ENCODE results near the gene GALNT17. TPM values are rescaled to one million over a fixed set of nuclear protein-coding genes. Genes with fewer than 3 reads are reported as not detected.

GALNT17 gene
- total and polyA plus RNA-seq, 5 experiments from 2014 or later = not detected

GRCh38 chr7:71372991-71373390, 241.0 kb downstream of the GALNT17 start:
- no peaks in the 10 kb centered on the region for H3K27me3 Mint-ChIP-seq
- H3K4me3 Mint-ChIP-seq = no peak overlapping the region
- no peak for ATAC-seq
- no peak overlapping the region for H3K27ac Mint-ChIP-seq
- no peak for DNase-seq
- H3K4me1 Mint-ChIP-seq = no peaks in the 10 kb centered on the region
- H3K36me3 Mint-ChIP-seq = peaks cover 0 to 14% (median 0%) of the 10 kb centered on the region in 3 donors
- POLR2A ChIA-PET = no interaction called here
- H3K9me3 Mint-ChIP-seq = peaks cover 9 to 35% (median 24%) of the 10 kb centered on the region in 9 donors

- POLR2A ChIA-PET = no interaction called here
- Mint-ChIP-seq H3K27me3 (no peaks in the 10 kb centered on the region), H3K9me3 (peaks cover 8 to 52% (median 35%) of the 10 kb centered on the region in 9 donors), H3K27ac (no peak overlapping the region), H3K36me3 (peaks cover 0 to 33% (median 0%) of the 10 kb centered on the region in 3 donors), H3K4me1 (no peaks in the 10 kb centered on the region), H3K4me3 (no peak overlapping the region)
- no peak for ATAC-seq
- no peak for DNase-seq
These were observed 245.1 kb downstream of the GALNT17 start for GRCh38 chr7:71377062-71377461.

GRCh38 chr7:71377469-71377868, 245.5 kb downstream of the GALNT17 start:
- H3K9me3 Mint-ChIP-seq = peaks cover 8 to 52% (median 35%) of the 10 kb centered on the region in 9 donors
- no peaks in the 10 kb centered on the region for H3K4me1 Mint-ChIP-seq
- POLR2A ChIA-PET = no interaction called here
- H3K27me3 Mint-ChIP-seq = no peaks in the 10 kb centered on the region
- ATAC-seq (no peak), DNase-seq (no peak)
- H3K27ac Mint-ChIP-seq = no peak overlapping the region
- no peak overlapping the region for H3K4me3 Mint-ChIP-seq
- peaks cover 0 to 33% (median 0%) of the 10 kb centered on the region in 3 donors for H3K36me3 Mint-ChIP-seq

GRCh38 chr7:71384094-71384493, 252.2 kb downstream of the GALNT17 start:
- peaks cover 0 to 11% (median 0%) of the 10 kb centered on the region in 3 donors for H3K36me3 Mint-ChIP-seq
- POLR2A ChIA-PET = no interaction called here
- ATAC-seq (no peak), DNase-seq (no peak)
- no peaks in the 10 kb centered on the region for H3K4me1 Mint-ChIP-seq
- H3K27me3 Mint-ChIP-seq = no peaks in the 10 kb centered on the region
- no peak overlapping the region for H3K4me3 Mint-ChIP-seq
- peaks cover 3 to 32% (median 19%) of the 10 kb centered on the region in 9 donors for H3K9me3 Mint-ChIP-seq
- H3K27ac Mint-ChIP-seq = no peak overlapping the region

GRCh38 chr7:71385330-71385729, 253.4 kb downstream of the GALNT17 start:
- POLR2A ChIA-PET = no interaction called here
- peaks cover 0 to 4% (median 0%) of the 10 kb centered on the region in 3 donors for H3K36me3 Mint-ChIP-seq
- no peak for DNase-seq
- no peaks in the 10 kb centered on the region for H3K4me1 Mint-ChIP-seq
- H3K4me3 Mint-ChIP-seq = no peak overlapping the region
- H3K27me3 Mint-ChIP-seq = no peaks in the 10 kb centered on the region
- no peak overlapping the region for H3K27ac Mint-ChIP-seq
- ATAC-seq = no peak
- H3K9me3 Mint-ChIP-seq = peaks cover 0 to 23% (median 13%) of the 10 kb centered on the region in 9 donors

GRCh38 chr7:71386152-71386785, 254.3 kb downstream of the GALNT17 start:
- Mint-ChIP-seq H3K27ac (no peak overlapping the region), H3K4me3 (no peak overlapping the region), H3K9me3 (peaks cover 0 to 24% (median 14%) of the 10 kb centered on the region in 9 donors), H3K36me3 (peaks cover 0 to 4% (median 0%) of the 10 kb centered on the region in 3 donors), H3K4me1 (no peaks in the 10 kb centered on the region), H3K27me3 (no peaks in the 10 kb centered on the region)
- POLR2A ChIA-PET = no interaction called here
- DNase-seq (no peak), ATAC-seq (no peak)

- Mint-ChIP-seq H3K27me3 (no peaks in the 10 kb centered on the region), H3K36me3 (peaks cover 0 to 4% (median 0%) of the 10 kb centered on the region in 3 donors), H3K27ac (no peak overlapping the region), H3K4me1 (no peaks in the 10 kb centered on the region), H3K4me3 (no peak overlapping the region), H3K9me3 (peaks cover 0 to 28% (median 15%) of the 10 kb centered on the region in 9 donors)
- DNase-seq = no peak
- POLR2A ChIA-PET = no interaction called here
- no peak for ATAC-seq
These were observed 256.2 kb downstream of the GALNT17 start for GRCh38 chr7:71388181-71388580.

- no peak overlapping the region for H3K27ac Mint-ChIP-seq
- H3K36me3 Mint-ChIP-seq = peaks cover 0 to 4% (median 0%) of the 10 kb centered on the region in 3 donors
- H3K4me3 Mint-ChIP-seq = no peak overlapping the region
- POLR2A ChIA-PET = no interaction called here
- no peaks in the 10 kb centered on the region for H3K4me1 Mint-ChIP-seq
- H3K9me3 Mint-ChIP-seq = peaks cover 0 to 30% (median 11%) of the 10 kb centered on the region in 9 donors
- H3K27me3 Mint-ChIP-seq = no peaks in the 10 kb centered on the region
- DNase-seq (no peak), ATAC-seq (no peak)
These were observed 258.0 kb downstream of the GALNT17 start for GRCh38 chr7:71389976-71390375.

- no peaks in the 10 kb centered on the region for H3K4me1 Mint-ChIP-seq
- no peaks in the 10 kb centered on the region for H3K27me3 Mint-ChIP-seq
- no peak overlapping the region for H3K4me3 Mint-ChIP-seq
- DNase-seq (no peak), ATAC-seq (no peak)
- POLR2A ChIA-PET = no interaction called here
- peaks cover 0 to 46% (median 12%) of the 10 kb centered on the region in 9 donors for H3K9me3 Mint-ChIP-seq
- peaks cover 0 to 4% (median 0%) of the 10 kb centered on the region in 3 donors for H3K36me3 Mint-ChIP-seq
- no peak overlapping the region for H3K27ac Mint-ChIP-seq
These were observed 261.7 kb downstream of the GALNT17 start for GRCh38 chr7:71393661-71394060.

GRCh38 chr7:71402684-71403083, 270.7 kb downstream of the GALNT17 start:
- Mint-ChIP-seq H3K27me3 (no peaks in the 10 kb centered on the region), H3K27ac (no peak overlapping the region)

GRCh38 chr7:71403202-71403946, 271.4 kb downstream of the GALNT17 start:
- Mint-ChIP-seq H3K9me3 (peaks cover 0 to 34% (median 8%) of the 10 kb centered on the region in 9 donors), H3K27me3 (no peaks in the 10 kb centered on the region), H3K27ac (peak overlapping the region in 1 of 10 donors; percentile 41), H3K4me3 (no peak overlapping the region), H3K36me3 (no peaks in the 10 kb centered on the region), H3K4me1 (no peaks in the 10 kb centered on the region)
- no peak for DNase-seq
- ATAC-seq = no peak
- POLR2A ChIA-PET = no interaction called here

More at GRCh38 chr7:71402684-71403083, 270.7 kb downstream of the GALNT17 start:
- POLR2A ChIA-PET = no interaction called here
- DNase-seq (no peak), ATAC-seq (no peak)
- no peaks in the 10 kb centered on the region for H3K4me1 Mint-ChIP-seq
- H3K4me3 Mint-ChIP-seq = no peak overlapping the region
- H3K36me3 Mint-ChIP-seq = no peaks in the 10 kb centered on the region
- H3K9me3 Mint-ChIP-seq = peaks cover 0 to 34% (median 7%) of the 10 kb centered on the region in 9 donors

GRCh38 chr7:71404726-71405345, 272.9 kb downstream of the GALNT17 start:
- no peaks in the 10 kb centered on the region for H3K4me1 Mint-ChIP-seq
- H3K36me3 Mint-ChIP-seq = no peaks in the 10 kb centered on the region
- H3K4me3 Mint-ChIP-seq = no peak overlapping the region
- POLR2A ChIA-PET = no interaction called here
- H3K27me3 Mint-ChIP-seq = no peaks in the 10 kb centered on the region
- DNase-seq (no peak), ATAC-seq (no peak)
- no peak overlapping the region for H3K27ac Mint-ChIP-seq
- H3K9me3 Mint-ChIP-seq = peaks cover 4 to 32% (median 8%) of the 10 kb centered on the region in 9 donors

GRCh38 chr7:71408271-71408670, 276.3 kb downstream of the GALNT17 start:
- Mint-ChIP-seq H3K36me3 (peaks cover 0 to 9% (median 0%) of the 10 kb centered on the region in 3 donors), H3K4me3 (no peak overlapping the region), H3K27me3 (no peaks in the 10 kb centered on the region), H3K27ac (no peak overlapping the region), H3K9me3 (peaks cover 7 to 50% (median 17%) of the 10 kb centered on the region in 9 donors), H3K4me1 (no peaks in the 10 kb centered on the region)
- DNase-seq (no peak), ATAC-seq (no peak)
- POLR2A ChIA-PET = no interaction called here

Measured in naive thymus-derived CD8-positive, alpha-beta T cell (primary cell).